22Rv1 (cell line): ENCODE measurements around the gene SHLD1.

ENCODE experiments used
- ZFX ChIP-seq: fragments of 450-650 bp; IDR thresholded peaks from 2 replicates; pipeline ENCODE4 v1.6.1; 2017; ENCODE audit warnings: antibody characterized with exemption, borderline replicate concordance
- TF ChIP-seq, protein P1 (sequence below): fragments of 450-650 bp; IDR thresholded peaks from 2 replicates; pipeline ENCODE4 v1.5.1; 2017; ENCODE audit warnings: mild to moderate bottlenecking

DNA sequence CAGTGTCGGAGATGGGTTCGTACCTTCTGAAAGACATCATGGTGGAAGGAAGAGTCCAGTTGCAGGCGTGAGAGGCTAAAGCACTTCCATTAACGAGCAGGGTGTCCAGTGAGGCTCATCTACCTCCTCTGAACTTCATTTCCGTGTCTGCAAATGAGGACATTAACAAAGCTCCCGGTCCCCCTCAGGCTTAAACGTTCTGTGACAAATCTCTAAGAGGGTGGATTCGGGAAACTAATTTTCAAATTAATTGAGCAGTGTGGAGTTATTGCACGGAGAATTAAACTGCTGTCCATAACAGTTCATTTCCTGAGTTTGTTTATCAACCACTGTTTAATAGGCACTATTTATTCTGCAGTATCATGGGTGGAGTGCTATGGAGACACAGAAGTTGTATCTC lies 132.0 kb downstream of the SHLD1 start:
- TF ChIP-seq, protein P1, sequence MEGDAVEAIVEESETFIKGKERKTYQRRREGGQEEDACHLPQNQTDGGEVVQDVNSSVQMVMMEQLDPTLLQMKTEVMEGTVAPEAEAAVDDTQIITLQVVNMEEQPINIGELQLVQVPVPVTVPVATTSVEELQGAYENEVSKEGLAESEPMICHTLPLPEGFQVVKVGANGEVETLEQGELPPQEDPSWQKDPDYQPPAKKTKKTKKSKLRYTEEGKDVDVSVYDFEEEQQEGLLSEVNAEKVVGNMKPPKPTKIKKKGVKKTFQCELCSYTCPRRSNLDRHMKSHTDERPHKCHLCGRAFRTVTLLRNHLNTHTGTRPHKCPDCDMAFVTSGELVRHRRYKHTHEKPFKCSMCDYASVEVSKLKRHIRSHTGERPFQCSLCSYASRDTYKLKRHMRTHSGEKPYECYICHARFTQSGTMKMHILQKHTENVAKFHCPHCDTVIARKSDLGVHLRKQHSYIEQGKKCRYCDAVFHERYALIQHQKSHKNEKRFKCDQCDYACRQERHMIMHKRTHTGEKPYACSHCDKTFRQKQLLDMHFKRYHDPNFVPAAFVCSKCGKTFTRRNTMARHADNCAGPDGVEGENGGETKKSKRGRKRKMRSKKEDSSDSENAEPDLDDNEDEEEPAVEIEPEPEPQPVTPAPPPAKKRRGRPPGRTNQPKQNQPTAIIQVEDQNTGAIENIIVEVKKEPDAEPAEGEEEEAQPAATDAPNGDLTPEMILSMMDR: no peak
- no peak for TF ChIP-seq ZFX
